Stomach (tissue), 9 donors: Measurements from ENCODE around the gene POLR3B. TPM values are rescaled to one million over a fixed set of nuclear protein-coding genes. Genes with fewer than 3 reads are reported as not detected.
A peak's percentile ranks its signal among the peaks of the same experiment; 100 is the strongest.

Source experiments
- DNase-seq, 2 donors: peaks; one replicate each; pipeline versions ENCODE4 v3.0.0 to v3.0.0-alpha.2; 2013 to 2019
- H3K27ac ChIP-seq, 5 donors: fragments of 200-600 bp in 4 of 5; sonication (generic) in 4 of 5; one replicate each; pipeline ENCODE4 v1.5.1; 2013 to 2019; ENCODE audit warnings: mild to moderate bottlenecking in 1 of 5, moderate library complexity in 1 of 5
- H3K27me3 ChIP-seq, 3 donors: fragments of 200-600 bp; sonication (generic); one replicate each; pipeline ENCODE4 v1.5.1; 2017 to 2019; ENCODE audit warnings: mixed run types in 1 of 3
- H3K36me3 ChIP-seq, 4 donors: fragments of 200-600 bp; sonication (generic); 1 replicate in 3 of 4; 2 replicates in 1 of 4; pipeline ENCODE4 v1.5.1; 2016 to 2019
- H3K4me1 ChIP-seq, 4 donors: fragments of 200-600 bp; sonication (generic); one replicate each; pipeline ENCODE4 v1.5.1; 2016 to 2019
- H3K4me3 ChIP-seq, 4 donors: fragments of 200-600 bp; sonication (generic) in 3 of 4; one replicate each; pipeline ENCODE4 v1.5.1; 2016 to 2019; ENCODE audit warnings: mild to moderate bottlenecking in 1 of 4
- H3K9me3 ChIP-seq, 4 donors: fragments of 200-600 bp; sonication (generic); one replicate each; pipeline ENCODE4 v1.5.1; 2016 to 2019
- CTCF ChIP-seq, 7 experiments: fragments of 450-650 bp in 4 of 7; fragments of 200-600 bp in 3 of 7; sonication (generic) in 3 of 7; IDR thresholded peaks; one replicate each; pipeline ENCODE4 v1.5.1; 2016 to 2019; ENCODE audit warnings: antibody characterized with exemption in 7 of 7, control low read depth in 2 of 7, mild to moderate bottlenecking in 1 of 7
- EP300 ChIP-seq: sonication (generic); formaldehyde crosslinking; IDR thresholded peaks from one replicate; pipeline ENCODE4 v1.6.1; 2017; ENCODE audit warnings: antibody characterized with exemption
- POLR2A ChIP-seq, 4 donors: fragments of 450-650 bp; IDR thresholded peaks; one replicate each; pipeline ENCODE4 v1.6.1; 2016; ENCODE audit warnings: antibody characterized with exemption in 4 of 4, control low read depth in 2 of 4, mild to moderate bottlenecking in 1 of 4, moderate library complexity in 1 of 4
- POLR2AphosphoS5 ChIP-seq, 3 donors: sonication (generic); formaldehyde crosslinking; IDR thresholded peaks; one replicate each; pipeline ENCODE4 v1.6.1; 2016; ENCODE audit warnings: antibody characterized with exemption in 3 of 3
- WGBS, 5 donors: extraction: QIAGEN DNeasy Blood & Tissue Kit in 3 of 5; methylation state at CpG; one replicate each; pipeline versions ENCODE4 v1.1.5 to v1.1.7; 2013 to 2018; 5-methylcytosine and 5-hydroxymethylcytosine counted together
- intact Hi-C: fragments of 100-400 bp; cut with DNase I; formaldehyde crosslinking; loops from one replicate; pipeline ENCODE4 v1.15.1; 2023; ENCODE audit warnings: low total_unique reads
- polyA plus RNA-seq, 3 donors: library from polyadenylated mRNA; stranded (reverse); fragments of 200-250 nt; gene quantifications; one replicate each; pipeline ENCODE4 v1.2.3, GENCODE V29; 2013
- total RNA-seq, 5 donors: library from RNA; depleted of rRNA; stranded (reverse); fragments of >200 nt; gene quantifications; one replicate each; pipeline versions ENCODE4 v1.1.0 to v1.2.3, GENCODE V29; 2014 to 2016
- donor health status: healthy with polysubstance abuse.
- donor health status: Bipolar disorder and iron deficiency.
- donor health status: healthy.

POLR3B gene
- total and polyA plus RNA-seq, 8 donors = 0.87 to 31.2 (median 5.0) TPM

GRCh38 chr12:106343214-106343528, 14.4 kb upstream of the POLR3B start:
- H3K27me3 ChIP-seq = no peaks in the 10 kb centered on the region
- peak overlapping the region in 4 of 5 donors; percentile 60 to 73 (median 69) for H3K27ac ChIP-seq
- intact Hi-C loops = no loop called here
- no peaks in the 10 kb centered on the region for H3K9me3 ChIP-seq
- peak overlapping the region in 2 of 4 donors; percentile 4 to 6 for H3K4me3 ChIP-seq
- H3K36me3 ChIP-seq = peaks cover 0 to 83% (median 56%) of the 10 kb centered on the region in 4 donors
- H3K4me1 ChIP-seq = peaks cover 13 to 30% (median 21%) of the 10 kb centered on the region in 4 donors
- TF ChIP-seq POLR2AphosphoS5 (IDR thresholded peaks at IDR 0.05) = no peak
- TF ChIP-seq POLR2A (IDR thresholded peaks at IDR 0.05) = no peak
- no peak for TF ChIP-seq EP300
- no peak for TF ChIP-seq CTCF (IDR thresholded peaks at IDR 0.05)
- DNase-seq = no peak
- 53 to 59% (median 57%) methylated on average over 2 of the region's 2 CpGs for WGBS, 5 donors

GRCh38 chr12:106344131-106344530, 13.4 kb upstream of the POLR3B start:
- WGBS, 5 donors = 74 to 86% (median 82%) methylated on average over 5 of the region's 5 CpGs
- Histone ChIP-seq H3K36me3 (peaks cover 0 to 79% (median 48%) of the 10 kb centered on the region in 4 donors), H3K27ac (peak overlapping the region in 3 of 5 donors; percentile 60 to 73 (median 65)), H3K4me1 (peaks cover 13 to 27% (median 21%) of the 10 kb centered on the region in 4 donors), H3K4me3 (no peak overlapping the region), H3K9me3 (no peaks in the 10 kb centered on the region), H3K27me3 (no peaks in the 10 kb centered on the region)
- TF ChIP-seq POLR2AphosphoS5 (IDR thresholded peaks at IDR 0.05) = no peak
- no peak for TF ChIP-seq EP300
- TF ChIP-seq CTCF (IDR thresholded peaks at IDR 0.05) = no peak
- TF ChIP-seq POLR2A (IDR thresholded peaks at IDR 0.05) = no peak
- no peak for DNase-seq
- intact Hi-C loops = no loop called here

GRCh38 chr12:106345746-106346145, 11.8 kb upstream of the POLR3B start:
- Histone ChIP-seq H3K36me3 (peaks cover 4 to 78% (median 50%) of the 10 kb centered on the region in 4 donors), H3K27me3 (no peaks in the 10 kb centered on the region), H3K9me3 (no peaks in the 10 kb centered on the region), H3K4me1 (peaks cover 13 to 25% (median 21%) of the 10 kb centered on the region in 4 donors), H3K27ac (no peak overlapping the region), H3K4me3 (no peak overlapping the region)
- WGBS, 5 donors = 47 to 71% (median 66%) methylated on average over 5 of the region's 5 CpGs
- intact Hi-C loops = no loop called here
- peak; percentile 27 to 79 for DNase-seq
- TF ChIP-seq POLR2AphosphoS5 (IDR thresholded peaks at IDR 0.05) = peak in 1 of 3 donors; percentile 32
- TF ChIP-seq EP300 = no peak
- peak in 4 of 7 experiments; percentile 8 to 23 (median 20) for TF ChIP-seq CTCF (IDR thresholded peaks at IDR 0.05)
- TF ChIP-seq POLR2A (IDR thresholded peaks at IDR 0.05) = no peak

- Histone ChIP-seq H3K27ac (no peak overlapping the region), H3K27me3 (no peaks in the 10 kb centered on the region), H3K9me3 (no peaks in the 10 kb centered on the region), H3K4me3 (no peak overlapping the region), H3K36me3 (peaks cover 4 to 58% (median 35%) of the 10 kb centered on the region in 4 donors), H3K4me1 (peaks cover 0 to 7% (median 5%) of the 10 kb centered on the region in 4 donors)
- WGBS, 5 donors = 49 to 58% (median 54%) methylated on average over 4 of the region's 4 CpGs
- no peak for DNase-seq
- intact Hi-C loops = no loop called here
- TF ChIP-seq POLR2AphosphoS5 (IDR thresholded peaks at IDR 0.05) (no peak), POLR2A (IDR thresholded peaks at IDR 0.05) (no peak), CTCF (IDR thresholded peaks at IDR 0.05) (no peak), EP300 (no peak)
Observed at GRCh38 chr12:106348411-106348810, 9.1 kb upstream of the POLR3B start.
